Measurements from ENCODE around the gene GMDS.

- TF ChIP-seq, protein P1, sequence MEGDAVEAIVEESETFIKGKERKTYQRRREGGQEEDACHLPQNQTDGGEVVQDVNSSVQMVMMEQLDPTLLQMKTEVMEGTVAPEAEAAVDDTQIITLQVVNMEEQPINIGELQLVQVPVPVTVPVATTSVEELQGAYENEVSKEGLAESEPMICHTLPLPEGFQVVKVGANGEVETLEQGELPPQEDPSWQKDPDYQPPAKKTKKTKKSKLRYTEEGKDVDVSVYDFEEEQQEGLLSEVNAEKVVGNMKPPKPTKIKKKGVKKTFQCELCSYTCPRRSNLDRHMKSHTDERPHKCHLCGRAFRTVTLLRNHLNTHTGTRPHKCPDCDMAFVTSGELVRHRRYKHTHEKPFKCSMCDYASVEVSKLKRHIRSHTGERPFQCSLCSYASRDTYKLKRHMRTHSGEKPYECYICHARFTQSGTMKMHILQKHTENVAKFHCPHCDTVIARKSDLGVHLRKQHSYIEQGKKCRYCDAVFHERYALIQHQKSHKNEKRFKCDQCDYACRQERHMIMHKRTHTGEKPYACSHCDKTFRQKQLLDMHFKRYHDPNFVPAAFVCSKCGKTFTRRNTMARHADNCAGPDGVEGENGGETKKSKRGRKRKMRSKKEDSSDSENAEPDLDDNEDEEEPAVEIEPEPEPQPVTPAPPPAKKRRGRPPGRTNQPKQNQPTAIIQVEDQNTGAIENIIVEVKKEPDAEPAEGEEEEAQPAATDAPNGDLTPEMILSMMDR (IDR thresholded peaks at IDR 0.05), result no peak
- TF ChIP-seq SMC3 (IDR thresholded peaks at IDR 0.05; ENCODE audit: low read depth, low read length) (no peak), TEAD4 (IDR thresholded peaks at IDR 0.05; ENCODE audit: borderline replicate concordance, insufficient read depth) (no peak), FOXJ3 (CRISPR knock-in tag; IDR thresholded peaks at IDR 0.05) (no peak), GABPA (IDR thresholded peaks at IDR 0.05; ENCODE audit: low read depth) (no peak), EP300 (IDR thresholded peaks at IDR 0.05; ENCODE audit: borderline replicate concordance in 1 of 2, low read depth in 1 of 2, low read length in 1 of 2) (no peak)
- TF ChIP-seq, protein P2, sequence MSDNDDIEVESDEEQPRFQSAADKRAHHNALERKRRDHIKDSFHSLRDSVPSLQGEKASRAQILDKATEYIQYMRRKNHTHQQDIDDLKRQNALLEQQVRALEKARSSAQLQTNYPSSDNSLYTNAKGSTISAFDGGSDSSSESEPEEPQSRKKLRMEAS (IDR thresholded peaks at IDR 0.05; ENCODE audit: low read depth), result no peak
These were observed 537.3 kb downstream of the GMDS start for GRCh38 chr6:1708122-1708521.

Measured in SK-N-SH (cell line).